ENCODE results near the gene HDAC8. TPM values are rescaled to one million over a fixed set of nuclear protein-coding genes. Genes with fewer than 3 reads are reported as not detected.

HDAC8 gene
- total RNA-seq, 1 experiment from 2014 or later: 21.4 TPM

DNA sequence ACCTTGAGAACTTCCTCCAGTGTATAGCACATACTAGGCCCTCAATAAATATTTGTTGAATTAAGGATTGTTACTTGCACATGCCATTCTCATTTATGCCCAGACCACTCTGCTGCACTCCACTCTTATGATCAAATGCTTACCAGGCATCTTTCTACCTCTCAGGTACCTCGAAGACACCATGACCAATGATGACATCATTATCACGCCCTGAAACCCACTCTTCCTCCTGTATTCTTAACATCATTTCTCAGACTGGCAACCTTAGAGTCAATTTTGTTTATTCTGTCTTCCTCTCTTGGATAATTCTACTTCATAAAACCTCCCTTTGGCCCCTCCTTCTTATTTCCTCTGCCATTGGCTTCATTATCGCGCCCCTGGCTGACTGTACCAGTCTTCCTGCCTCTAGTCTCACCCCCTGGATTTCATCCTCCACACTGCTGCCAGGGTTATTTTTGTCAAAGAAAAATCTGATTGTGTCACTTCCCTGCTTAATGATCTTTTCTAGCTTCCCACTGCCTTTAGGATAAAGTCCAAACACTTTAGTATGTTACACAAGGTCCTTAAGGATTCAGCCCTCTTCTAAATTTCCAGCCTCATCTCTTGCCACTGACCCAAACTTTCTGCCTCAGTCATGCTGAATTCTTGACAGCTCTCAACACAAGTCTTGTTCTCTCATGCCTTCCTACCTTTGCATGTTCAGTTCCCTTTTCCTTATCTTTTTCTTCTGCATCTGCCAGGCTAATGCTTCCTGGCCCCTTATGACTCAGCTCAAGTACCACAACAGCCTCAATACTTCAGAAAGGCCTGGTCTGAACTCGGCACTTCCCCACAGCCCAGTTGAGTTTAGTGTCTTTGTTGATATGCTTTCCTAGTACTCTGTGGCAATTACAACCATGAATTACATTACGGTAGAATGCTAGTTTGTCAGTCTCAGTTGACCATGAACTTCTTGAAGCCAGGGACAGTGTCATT lies 45.8 kb downstream of the HDAC8 start:
- H3K56ac ChIP-seq (ENCODE audit: insufficient read length, low read depth, low read length): no peak overlapping the region
- H3K14ac ChIP-seq (ENCODE audit: insufficient read depth, low read length): no peak overlapping the region
- Mint-ChIP-seq H3K4me3 (no peak overlapping the region), H3K36me3 (ENCODE audit: insufficient read depth in 1 of 3, low read depth in 3 of 3) (peaks cover 0 to 10% (median 5%) of the 10 kb centered on the region in 3 experiments; a peak in 3 of 7 replicates), H3K9me3 (peaks cover 69 to 72% of the 10 kb centered on the region in 2 experiments), H3K27ac (no peak overlapping the region), H3K27me3 (ENCODE audit: low read depth) (no peaks in the 10 kb centered on the region), H3K4me1 (no peaks in the 10 kb centered on the region)
- no peak overlapping the region for H2BK15ac ChIP-seq (ENCODE audit: low read depth, low read length)
- no peaks in the 10 kb centered on the region for H3K23me2 ChIP-seq (ENCODE audit: insufficient read length, low read depth, low read length, poor library complexity, severe bottlenecking)
- H3K18ac ChIP-seq (ENCODE audit: insufficient read length, low read depth, low read length): no peak overlapping the region
- H4K8ac ChIP-seq (replicated peaks; ENCODE audit: insufficient read length, low read depth, low read length): no peak overlapping the region
- H3K9me3 ChIP-seq (ENCODE audit: control insufficient read depth, low read depth, low read length): peaks cover 60% of the 10 kb centered on the region
- no peak for DNase-seq
- WGBS (ENCODE audit: extremely low coverage, insufficient read length, low lambda C conversion rate): no CpG with 5 or more reads among the region's 6 CpGs
- H3K27ac ChIP-seq (ENCODE audit: insufficient read length, low read depth, low read length): no peak overlapping the region
- no peak overlapping the region for H2BK120ac ChIP-seq (ENCODE audit: low read depth, low read length, poor library complexity, severe bottlenecking)
- no peak overlapping the region for H4K5ac ChIP-seq (ENCODE audit: insufficient read length, low read depth, low read length)
- no peaks in the 10 kb centered on the region for H3K79me2 ChIP-seq (ENCODE audit: insufficient read depth, low read length)
- H4K20me1 ChIP-seq (ENCODE audit: control insufficient read depth, insufficient read depth, insufficient read length): no peaks in the 10 kb centered on the region
- H3K79me1 ChIP-seq (ENCODE audit: insufficient read depth, low read depth, low read length, poor library complexity, severe bottlenecking): no peaks in the 10 kb centered on the region
- H3K4me2 ChIP-seq (ENCODE audit: insufficient read depth, insufficient read length, low read length): no peak overlapping the region
- H3K23ac ChIP-seq (ENCODE audit: insufficient read length, low read depth, low read length): no peak overlapping the region
- H3K4me1 ChIP-seq (ENCODE audit: insufficient read depth, low read length): no peaks in the 10 kb centered on the region
- no peak overlapping the region for H3K9ac ChIP-seq (ENCODE audit: extremely low read depth, insufficient read length, low read length)
- H2AK5ac ChIP-seq (ENCODE audit: insufficient read length, low read length): no peak overlapping the region
- H2BK5ac ChIP-seq (ENCODE audit: insufficient read length, low read length): no peak overlapping the region
- H2AFZ ChIP-seq (ENCODE audit: low read length): no peak overlapping the region
- H3K27me3 ChIP-seq (ENCODE audit: insufficient read depth, low read length): no peaks in the 10 kb centered on the region
- H3T11ph ChIP-seq (ENCODE audit: low read length): no peak overlapping the region
- H4K91ac ChIP-seq (ENCODE audit: insufficient read length, low read depth, low read length): no peak overlapping the region
- no peak overlapping the region for H2BK12ac ChIP-seq (ENCODE audit: insufficient read length, low read depth, low read length)
- TF ChIP-seq, protein P1, sequence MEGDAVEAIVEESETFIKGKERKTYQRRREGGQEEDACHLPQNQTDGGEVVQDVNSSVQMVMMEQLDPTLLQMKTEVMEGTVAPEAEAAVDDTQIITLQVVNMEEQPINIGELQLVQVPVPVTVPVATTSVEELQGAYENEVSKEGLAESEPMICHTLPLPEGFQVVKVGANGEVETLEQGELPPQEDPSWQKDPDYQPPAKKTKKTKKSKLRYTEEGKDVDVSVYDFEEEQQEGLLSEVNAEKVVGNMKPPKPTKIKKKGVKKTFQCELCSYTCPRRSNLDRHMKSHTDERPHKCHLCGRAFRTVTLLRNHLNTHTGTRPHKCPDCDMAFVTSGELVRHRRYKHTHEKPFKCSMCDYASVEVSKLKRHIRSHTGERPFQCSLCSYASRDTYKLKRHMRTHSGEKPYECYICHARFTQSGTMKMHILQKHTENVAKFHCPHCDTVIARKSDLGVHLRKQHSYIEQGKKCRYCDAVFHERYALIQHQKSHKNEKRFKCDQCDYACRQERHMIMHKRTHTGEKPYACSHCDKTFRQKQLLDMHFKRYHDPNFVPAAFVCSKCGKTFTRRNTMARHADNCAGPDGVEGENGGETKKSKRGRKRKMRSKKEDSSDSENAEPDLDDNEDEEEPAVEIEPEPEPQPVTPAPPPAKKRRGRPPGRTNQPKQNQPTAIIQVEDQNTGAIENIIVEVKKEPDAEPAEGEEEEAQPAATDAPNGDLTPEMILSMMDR (conservative IDR thresholded peaks at IDR 0.05): no peak
- H3K4ac ChIP-seq (ENCODE audit: low read depth, low read length): no peak overlapping the region
- H2BK20ac ChIP-seq (ENCODE audit: low read depth, low read length, poor library complexity, severe bottlenecking): no peak overlapping the region
